OCI-LY7 (cell line): ENCODE measurements around the gene TMEM26. TPM values are rescaled to one million over a fixed set of nuclear protein-coding genes. Genes with fewer than 3 reads are reported as not detected.

Source experiments
- BruUV-seq: library from RNA; stranded (reverse); fragments of 400-500 nt; replicated peaks from 2 replicates; lab custom pipeline; 2021; lab: Mats Ljungman, UMichigan
- CTCF ChIA-PET: fragments of 300-600 bp; sonication (Branson Sonifier 250); formaldehyde crosslinking; loops from one replicate; lab custom pipeline; 2022; ENCODE audit warnings: antibody characterized with exemption; ENCODE audit not compliant: unreplicated experiment; lab: Charles Lee
- POLR2A ChIA-PET: fragments of 300-600 bp; sonication (Branson Sonifier 250); formaldehyde crosslinking; loops from one replicate; lab custom pipeline; 2022; ENCODE audit warnings: antibody characterized with exemption; lab: Charles Lee
- DNase-seq: peaks from one replicate; pipeline ENCODE4 v3.0.0-alpha.2; 2015; ENCODE audit warnings: low spot score
- H2AFZ ChIP-seq: fragments of 200-600 bp; sonication (generic), shearing (Covaris generic); 2 replicates; pipeline ENCODE4 v1.6.1; 2014; ENCODE audit warnings: mild to moderate bottlenecking, antibody characterized with exemption, low read length, moderate library complexity
- H3K27ac ChIP-seq: fragments of 200-600 bp; sonication (generic); 2 replicates; pipeline ENCODE4 v1.5.1; 2014; ENCODE audit warnings: mixed run types, low read depth, mild to moderate bottlenecking, moderate library complexity, low read length, inconsistent platforms; ENCODE audit not compliant: poor library complexity, severe bottlenecking
- H3K36me3 ChIP-seq: fragments of 200-600 bp; sonication (generic); 2 replicates; pipeline ENCODE4 v1.6.1; 2014; ENCODE audit warnings: mild to moderate bottlenecking, antibody characterized with exemption, low read length, moderate library complexity, mixed read lengths; ENCODE audit not compliant: insufficient read depth
- H3K4me1 ChIP-seq: fragments of 200-600 bp; sonication (generic); 2 replicates; pipeline ENCODE4 v1.5.1; 2014; ENCODE audit warnings: mild to moderate bottlenecking, low read length; ENCODE audit not compliant: insufficient read depth, poor library complexity, severe bottlenecking
- H3K4me2 ChIP-seq: fragments of 200-600 bp; sonication (generic); 2 replicates; pipeline ENCODE4 v1.6.1; 2014; ENCODE audit warnings: mild to moderate bottlenecking, low read length
- H3K4me3 ChIP-seq: fragments of 200-600 bp; sonication (generic); 2 replicates; pipeline ENCODE4 v1.5.1; 2014; ENCODE audit warnings: mild to moderate bottlenecking, low read depth, low read length; ENCODE audit not compliant: poor library complexity, severe bottlenecking
- H3K79me2 ChIP-seq: fragments of 200-600 bp; sonication (generic); 2 replicates; pipeline ENCODE4 v1.6.1; 2016; ENCODE audit warnings: low read depth, mild to moderate bottlenecking, low read length, moderate library complexity, mixed read lengths; ENCODE audit not compliant: insufficient read depth
- H3K9me2 ChIP-seq: fragments of 200-600 bp; sonication (generic); 2 replicates; pipeline ENCODE4 v1.6.1; 2016; ENCODE audit warnings: mild to moderate bottlenecking, low read length, mixed read lengths; ENCODE audit not compliant: insufficient read depth
- H3K9me3 ChIP-seq: fragments of 200-600 bp; sonication (generic); 2 replicates; pipeline ENCODE4 v1.6.1; 2014; ENCODE audit warnings: mild to moderate bottlenecking, mixed run types, low read length, mixed read lengths
- H4K20me1 ChIP-seq: fragments of 200-600 bp; sonication (generic); 2 replicates; pipeline ENCODE4 v1.6.1; 2014; ENCODE audit warnings: mild to moderate bottlenecking, antibody characterized with exemption, low read length, moderate library complexity, mixed read lengths; ENCODE audit not compliant: insufficient read depth
- CTCF ChIP-seq: fragments of 200-600 bp; sonication (generic); conservative IDR thresholded peaks from 2 replicates; pipeline ENCODE4 v1.5.1; 2014; ENCODE audit warnings: mild to moderate bottlenecking, antibody characterized with exemption, low read length, moderate library complexity, mixed read lengths
- EZH2phosphoT487 ChIP-seq: fragments of 200-600 bp; sonication (generic); IDR thresholded peaks from 2 replicates; pipeline ENCODE4 v1.6.1; 2018; ENCODE audit warnings: low read depth, borderline replicate concordance, mild to moderate bottlenecking, mixed run types, antibody characterized with exemption, low read length, moderate library complexity, mixed read lengths
- intact Hi-C: fragments of 100-400 bp; cut with micrococcal nuclease; formaldehyde crosslinking; loops from one replicate; pipeline ENCODE4 v1.10.0; 2022; ENCODE audit not compliant: unreplicated experiment
- total RNA-seq, 2 experiments: library from RNA; depleted of rRNA in 1 of 2; stranded (reverse); fragments of >200 nt in 1 of 2; shearing (Covaris generic) in 1 of 2; gene quantifications; 2 replicates each; pipeline ENCODE4 v1.2.3, GENCODE V29; 2014 to 2022

Gene TMEM26
- total RNA-seq, 2 experiments from 2014 or later: 0.06 TPM; not detected in 1

GRCh38 chr10:61471491-61471890 is 18.3 kb upstream of the TMEM26 start:
- POLR2A ChIA-PET: interaction anchor here (1.1 kb wide), 1 partner anchor 10 kb away, joined by 3 read pairs; no protein-coding TSS in a partner anchor
- BruUV-seq: no TSS peak
- no peak for DNase-seq

GRCh38 chr10:61470740-61471139 is 17.6 kb upstream of the TMEM26 start:
- Histone ChIP-seq H3K79me2 (no peaks in the 10 kb centered on the region), H3K9me3 (no peaks in the 10 kb centered on the region), H2AFZ (no peak overlapping the region), H3K4me2 (no peak overlapping the region), H3K4me3 (no peak overlapping the region), H4K20me1 (no peaks in the 10 kb centered on the region), H3K27ac (no peak overlapping the region), H3K9me2 (no peaks in the 10 kb centered on the region), H3K36me3 (no peaks in the 10 kb centered on the region), H3K4me1 (no peaks in the 10 kb centered on the region)
- no peak for TF ChIP-seq EZH2phosphoT487
- no peak for TF ChIP-seq CTCF
- DNase-seq: no peak
- BruUV-seq: no TSS peak
- CTCF ChIA-PET: no interaction called here
- intact Hi-C loops: no loop called here
- POLR2A ChIA-PET: interaction anchor here (1.1 kb wide), 1 partner anchor 9 kb away, joined by 3 read pairs; no protein-coding TSS in a partner anchor

More at GRCh38 chr10:61471491-61471890, 18.3 kb upstream of the TMEM26 start:
- Histone ChIP-seq H3K4me3 (no peak overlapping the region), H3K27ac (no peak overlapping the region), H3K9me3 (no peaks in the 10 kb centered on the region), H3K4me2 (no peak overlapping the region), H3K36me3 (no peaks in the 10 kb centered on the region), H4K20me1 (no peaks in the 10 kb centered on the region), H3K4me1 (no peaks in the 10 kb centered on the region), H3K9me2 (no peaks in the 10 kb centered on the region), H3K79me2 (no peaks in the 10 kb centered on the region), H2AFZ (no peak overlapping the region)
- intact Hi-C loops: no loop called here
- no peak for TF ChIP-seq EZH2phosphoT487
- no peak for TF ChIP-seq CTCF
- CTCF ChIA-PET: no interaction called here

- Histone ChIP-seq H4K20me1 (no peaks in the 10 kb centered on the region; the same call in 1 of the 2 replicates), H3K27ac (no peak overlapping the region), H3K79me2 (no peaks in the 10 kb centered on the region), H3K4me3 (no peak overlapping the region), H3K4me1 (no peaks in the 10 kb centered on the region), H3K36me3 (no peaks in the 10 kb centered on the region), H2AFZ (no peak overlapping the region), H3K4me2 (no peak overlapping the region), H3K9me2 (no peaks in the 10 kb centered on the region), H3K9me3 (no peaks in the 10 kb centered on the region)
- intact Hi-C loops: no loop called here
- ChIA-PET CTCF (no interaction called here), POLR2A (interaction anchor here (1.1 to 2.3 kb wide), 3 partner anchors 7 to 148 kb away, joined by 3 to 5 read pairs (median 4); no protein-coding TSS in a partner anchor)
- BruUV-seq: no TSS peak
- 0 out of 2 replicates have a peak, but pooled peaks have one; percentile 14 for TF ChIP-seq CTCF
- TF ChIP-seq EZH2phosphoT487: no peak
- DNase-seq: no peak
Observed at GRCh38 chr10:61465901-61466632, 12.9 kb upstream of the TMEM26 start.
